Activated CD8-positive, alpha-beta memory T cell treated with anti-CD3 and anti-CD28 coated beads for 1 hour (primary cell): Measurements from ENCODE around the gene CNOT6.
A peak's percentile ranks its signal among the peaks of the same experiment; 100 is the strongest.
"Not testable (repeated sequence)": the region's sequence is repeated elsewhere in the genome, so short reads cannot be mapped to it uniquely, and the experiment has no call there.

ENCODE experiments used
- DNase-seq, 2 donors: peaks; one replicate each; pipeline ENCODE4 v3.0.0-alpha.2; 2020; ENCODE audit warnings: low read depth in 1 of 2; ENCODE audit errors: extremely low read depth in 1 of 2

CNOT6 gene

DNA sequence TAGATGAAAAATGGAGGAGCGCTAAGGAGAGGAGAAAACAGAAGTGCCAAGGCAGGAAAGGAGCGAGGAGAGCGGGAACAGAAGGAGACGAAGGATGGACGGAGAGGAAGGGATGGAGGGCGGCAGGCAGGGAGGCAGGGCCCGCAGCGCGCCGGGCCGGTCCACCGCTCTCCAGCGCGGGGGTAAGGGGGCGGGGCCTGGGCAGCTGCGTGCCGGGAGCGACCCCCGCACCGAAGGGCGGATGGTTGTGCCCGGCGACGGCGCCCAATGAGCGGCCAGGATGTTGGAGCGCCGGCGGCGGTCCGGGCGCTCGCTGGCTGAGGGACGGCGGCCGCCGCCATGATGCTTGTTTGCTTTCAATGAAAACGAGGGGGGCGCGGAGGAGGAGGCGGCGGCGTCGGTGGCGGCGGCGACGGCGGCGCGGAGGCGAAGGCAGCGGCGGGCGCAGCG, at the start of gene CNOT6:
CNOT6 (plus strand) TSS at position 320 of the 450 bp plus-strand sequence. CDS start 34,898 bp downstream, outside the sequence.
- DNase-seq, result peak; percentile 83 to 93

DNA sequence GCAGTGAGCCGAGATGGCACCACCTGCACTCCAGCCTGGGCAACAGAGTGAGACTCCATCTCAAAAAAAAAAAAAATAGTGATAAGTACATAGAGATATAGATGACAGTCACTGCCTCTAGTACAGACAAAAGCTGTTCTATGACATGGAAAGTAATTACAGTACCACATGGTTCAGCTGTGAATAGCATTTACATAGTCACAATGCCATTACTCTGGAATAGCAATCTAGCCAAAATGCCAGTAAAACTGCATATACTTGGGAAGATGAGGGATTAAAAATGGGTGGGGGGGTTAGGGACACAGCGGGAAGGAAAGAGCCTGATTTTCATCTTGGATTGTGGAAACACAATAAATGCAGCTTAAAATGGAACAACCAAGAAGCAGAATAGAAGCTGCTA, 39.4 kb upstream of the CNOT6 start:
- no peak for DNase-seq

GRCh38 chr5:180455872-180456271, 38.3 kb upstream of the CNOT6 start:
- no peak for DNase-seq

GRCh38 chr5:180456792-180457191, 37.4 kb upstream of the CNOT6 start:
- no peak for DNase-seq

- DNase-seq, result not testable (repeated sequence)
These were observed 35.1 kb upstream of the CNOT6 start for GRCh38 chr5:180458852-180459673.

GRCh38 chr5:180459674-180460142, 34.5 kb upstream of the CNOT6 start:
- not testable (repeated sequence) for DNase-seq

DNA sequence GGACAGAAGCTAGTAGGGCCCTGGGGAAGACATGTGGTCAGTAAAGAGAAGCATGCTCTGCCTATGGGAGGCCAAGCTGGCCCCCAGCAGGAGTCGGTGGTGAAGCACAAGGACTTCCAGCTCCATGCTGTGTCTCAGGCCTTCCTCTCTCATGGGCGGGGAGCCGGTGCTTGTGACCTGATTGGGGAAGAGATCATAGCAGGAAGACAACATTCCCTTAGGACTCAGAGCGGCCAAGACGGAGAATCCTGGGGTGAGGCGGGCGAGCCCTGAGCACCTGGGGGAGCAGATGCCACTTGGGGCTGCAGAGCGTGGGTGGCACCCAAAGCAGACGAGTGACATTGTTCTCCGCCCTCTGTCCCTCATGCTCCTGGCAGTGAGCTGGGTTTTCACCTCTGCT, 33.3 kb upstream of the CNOT6 start:
- no peak for DNase-seq

- DNase-seq, result no peak
These were observed 32.9 kb upstream of the CNOT6 start for GRCh38 chr5:180461303-180461702.

DNA sequence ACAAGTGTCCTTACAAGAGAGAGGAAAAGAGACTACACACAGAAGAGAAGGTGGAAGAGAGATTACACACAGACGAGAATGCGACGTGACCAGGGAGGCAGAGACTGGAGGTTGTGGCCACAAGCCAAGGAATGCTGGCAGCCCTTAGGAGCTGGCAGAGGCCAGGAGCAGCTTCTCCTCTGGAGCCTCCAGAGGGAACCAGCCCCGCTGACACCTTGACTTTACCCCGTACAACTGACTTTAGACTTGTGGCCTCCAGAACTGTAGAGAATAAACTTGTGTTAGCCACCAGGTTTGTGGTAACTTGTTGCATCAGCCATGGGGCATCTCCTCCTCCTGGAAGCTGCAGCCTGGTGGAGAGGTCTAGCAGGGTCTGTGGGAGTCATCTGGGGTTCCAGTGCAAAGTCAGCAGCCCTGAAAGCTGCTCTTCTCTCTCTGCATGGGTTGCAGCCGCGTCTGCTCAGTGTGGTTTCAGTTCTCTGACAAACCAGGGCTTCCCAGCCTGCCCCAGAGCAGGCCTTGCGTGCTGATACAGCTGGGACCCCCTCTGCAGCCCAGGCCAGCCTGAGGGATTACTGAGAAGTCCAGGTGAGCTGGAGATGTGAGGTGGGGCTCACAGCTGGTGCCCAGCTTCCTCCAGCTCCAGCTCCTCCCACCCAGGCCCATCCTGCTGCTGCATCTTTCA, 30.8 kb upstream of the CNOT6 start:
- DNase-seq, result no peak

DNA sequence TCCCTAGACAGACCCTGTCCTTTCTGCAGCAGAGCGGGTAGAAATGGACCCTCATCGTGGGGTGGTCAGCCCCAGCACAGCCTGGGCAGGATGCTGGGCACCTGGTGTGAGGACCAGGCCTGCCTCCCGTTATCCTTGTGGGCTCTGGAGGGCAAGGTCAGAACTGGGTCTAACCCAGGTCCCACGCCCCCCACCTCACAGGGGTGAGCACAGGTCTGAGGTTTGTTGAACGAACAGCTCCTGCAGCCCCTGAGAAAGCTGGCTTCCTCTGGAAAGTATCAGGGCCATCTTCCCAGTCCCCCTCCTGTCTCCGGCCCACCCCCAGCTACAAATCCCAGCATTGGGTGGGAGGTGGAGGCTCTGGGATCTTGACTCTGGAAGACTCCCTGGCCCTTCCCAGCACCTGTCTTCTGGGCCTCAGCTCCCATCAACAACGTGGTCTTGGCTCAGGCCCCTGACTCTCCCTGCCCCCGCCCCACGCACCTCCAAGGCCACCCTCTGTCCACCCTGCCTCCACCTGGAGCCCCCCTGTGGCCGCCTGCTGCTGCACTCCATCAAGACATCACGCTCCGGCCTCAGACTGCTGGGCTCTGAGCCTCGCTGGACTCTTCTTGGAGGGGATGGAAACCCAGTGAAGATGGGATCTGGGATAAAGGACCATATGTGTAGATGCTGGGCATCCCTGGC, 30.1 kb upstream of the CNOT6 start:
- no peak for DNase-seq

DNA sequence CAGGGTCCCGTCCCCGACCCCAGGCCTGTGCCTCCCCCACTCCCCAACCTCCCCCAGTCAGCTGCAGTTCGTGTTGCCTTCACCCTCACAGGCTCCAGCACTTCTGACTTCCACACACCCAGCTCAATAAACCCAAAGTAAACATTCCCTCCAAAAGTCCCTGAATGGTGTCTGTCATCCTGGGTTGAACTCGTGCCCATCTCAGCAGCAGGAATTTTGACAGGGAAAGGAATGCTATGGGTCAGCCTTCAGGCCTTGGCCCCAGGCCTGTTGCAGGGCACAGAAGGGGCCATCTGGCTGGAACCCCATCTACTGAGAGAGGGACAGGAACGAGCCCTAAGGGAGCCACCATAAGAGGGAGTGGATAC, 29.6 kb upstream of the CNOT6 start:
- no peak for DNase-seq

DNA sequence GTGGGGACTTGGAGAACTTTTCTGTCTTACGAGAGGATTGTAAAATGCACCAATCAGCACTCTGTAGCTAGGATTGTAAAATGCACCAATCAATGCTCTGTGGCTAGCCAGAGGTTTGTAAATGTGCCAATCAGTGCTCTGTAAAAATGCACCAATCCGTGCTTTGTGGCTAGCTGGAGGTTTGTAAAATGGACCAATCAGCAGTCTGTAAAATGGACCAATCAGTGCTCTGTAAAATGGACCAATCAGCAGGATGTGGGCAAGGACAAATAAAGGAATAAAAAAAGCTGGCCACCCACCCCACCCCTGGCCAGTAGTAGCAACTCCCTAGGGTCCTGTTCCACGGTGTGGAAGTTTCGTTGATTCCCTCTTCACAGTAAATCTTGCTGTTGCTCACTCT, 29.1 kb upstream of the CNOT6 start:
- DNase-seq, result not testable (repeated sequence)

- no peak for DNase-seq
These were observed 27.9 kb upstream of the CNOT6 start for GRCh38 chr5:180466316-180466715.

DNA sequence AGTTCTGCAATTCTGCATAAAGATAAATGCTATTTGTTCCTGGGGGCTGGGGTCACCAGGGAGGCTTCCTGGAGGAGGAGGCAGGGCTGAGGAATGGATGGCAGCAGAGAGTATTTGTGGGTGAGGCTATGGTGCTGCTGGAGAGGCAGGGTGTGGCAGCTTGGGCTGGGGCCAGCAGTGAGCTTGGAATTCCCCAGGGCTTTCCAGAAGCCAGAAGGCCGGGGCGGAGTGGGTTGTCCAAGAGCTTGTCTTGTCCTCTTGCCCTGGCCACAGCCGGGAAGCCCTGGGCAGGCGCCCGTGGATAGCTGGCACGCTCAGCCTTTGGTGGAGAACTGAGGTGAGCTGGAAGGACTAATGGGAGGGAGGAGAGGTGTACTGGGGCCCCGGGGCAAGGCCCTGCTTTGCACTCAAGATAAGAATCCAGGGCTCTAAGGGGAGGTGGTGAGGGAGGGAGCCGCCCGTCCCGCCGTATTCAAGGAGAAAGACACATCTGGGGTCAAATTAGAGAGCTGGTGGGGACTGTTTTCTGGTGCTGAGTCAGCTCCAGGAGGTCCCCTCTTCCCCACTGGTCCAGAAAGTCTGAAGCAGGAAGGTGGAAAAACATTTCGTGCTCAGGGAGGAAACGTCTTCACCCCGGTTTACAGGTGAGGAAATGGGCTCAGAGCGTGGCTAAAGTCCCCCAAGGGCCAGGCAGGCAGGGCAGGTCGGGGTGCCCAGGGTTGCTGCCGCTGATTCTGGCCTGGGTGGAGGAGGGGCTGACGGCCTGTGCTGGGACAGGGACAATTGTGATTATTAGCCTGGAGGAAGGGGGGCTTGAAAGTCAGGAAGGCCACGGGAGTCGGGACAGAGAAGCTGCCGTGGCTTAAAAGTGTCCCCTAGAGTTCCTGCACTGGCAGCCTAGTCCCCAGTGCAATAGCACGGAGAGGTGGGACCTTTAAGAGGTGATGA, 26.9 kb upstream of the CNOT6 start:
- DNase-seq, result no peak

GRCh38 chr5:180467989-180468731, 26.0 kb upstream of the CNOT6 start:
- DNase-seq, result no peak

- no peak for DNase-seq
These were observed 25.2 kb upstream of the CNOT6 start for GRCh38 chr5:180468732-180469585.

- DNase-seq, result no peak
These were observed 24.7 kb upstream of the CNOT6 start for GRCh38 chr5:180469586-180469865.

- no peak for DNase-seq
These were observed 24.3 kb upstream of the CNOT6 start for GRCh38 chr5:180469866-180470265.

DNA sequence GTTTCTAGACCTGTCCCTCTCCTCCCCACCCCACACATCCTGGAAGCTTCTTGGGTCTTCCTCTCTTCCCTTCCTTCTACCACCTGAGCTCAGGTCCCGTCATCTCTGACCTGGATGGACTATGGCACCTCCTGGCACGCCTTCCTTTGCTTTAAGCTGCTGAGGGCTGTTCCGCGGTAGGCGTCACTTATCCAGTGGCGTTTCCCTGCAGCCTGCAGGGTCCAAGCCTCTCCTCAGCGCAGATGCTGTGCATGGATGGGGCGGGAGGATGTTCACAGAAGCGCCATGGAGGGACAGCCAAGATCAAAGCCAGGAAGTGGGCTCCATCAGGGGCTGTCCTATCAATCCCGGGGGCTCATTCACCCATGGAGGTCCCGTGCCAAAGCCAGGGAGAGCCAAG, 23.8 kb upstream of the CNOT6 start:
- DNase-seq, result no peak
